GM12891 (cell line): Measurements from ENCODE around the gene HBG2.

Experiments used
- DNase-seq: peaks from one replicate; pipeline ENCODE4 v3.0.0; 2011; ENCODE audit warnings: low spot score; ENCODE audit not compliant: insufficient read length
- FAIRE-seq: peaks from 2 replicates; lab custom pipeline; 2011; peaks lifted over from hg19 to GRCh38; lab: Jason Lieb, UNC
- PAX5 ChIP-seq: IDR thresholded peaks from 2 replicates; pipeline ENCODE4 v1.6.1; 2011; ENCODE audit warnings: low read length, moderate library complexity, mild to moderate bottlenecking; ENCODE audit not compliant: insufficient read depth, severe bottlenecking
- POLR2A ChIP-seq: IDR thresholded peaks from 2 replicates; pipeline ENCODE4 v1.6.1; 2011; ENCODE audit warnings: low read depth, low read length, control low read depth
- POLR2AphosphoS5 ChIP-seq: IDR thresholded peaks from 2 replicates; pipeline ENCODE4 v1.6.1; 2011; ENCODE audit warnings: low read depth, low read length, control low read depth
- POU2F2 ChIP-seq: IDR thresholded peaks from 2 replicates; pipeline ENCODE4 v1.6.1; 2011; ENCODE audit warnings: low read depth, mild to moderate bottlenecking, control low read depth, low read length, moderate library complexity
- SPI1 ChIP-seq: IDR thresholded peaks from 2 replicates; pipeline ENCODE4 v1.6.1; 2011; ENCODE audit warnings: low read depth, low read length, control low read depth
- TAF1 ChIP-seq: IDR thresholded peaks from 2 replicates; pipeline ENCODE4 v1.6.1; 2011; ENCODE audit warnings: low read depth, low read length, control low read depth

HBG2 gene

GRCh38 chr11:5233307-5233706 lies 21.3 kb downstream of the HBG2 start:
- no peak for TF ChIP-seq TAF1
- TF ChIP-seq SPI1: no peak
- TF ChIP-seq POLR2A: no peak
- no peak for TF ChIP-seq PAX5
- TF ChIP-seq POU2F2: no peak
- TF ChIP-seq POLR2AphosphoS5: no peak
- FAIRE-seq (no peak), DNase-seq (no peak)

- FAIRE-seq (no peak), DNase-seq (no peak)
- TF ChIP-seq TAF1: no peak
- no peak for TF ChIP-seq POLR2AphosphoS5
- TF ChIP-seq POU2F2: no peak
- TF ChIP-seq SPI1: no peak
- TF ChIP-seq POLR2A: no peak
- no peak for TF ChIP-seq PAX5
Observed at GRCh38 chr11:5232821-5233220, 21.8 kb downstream of the HBG2 start.

DNA sequence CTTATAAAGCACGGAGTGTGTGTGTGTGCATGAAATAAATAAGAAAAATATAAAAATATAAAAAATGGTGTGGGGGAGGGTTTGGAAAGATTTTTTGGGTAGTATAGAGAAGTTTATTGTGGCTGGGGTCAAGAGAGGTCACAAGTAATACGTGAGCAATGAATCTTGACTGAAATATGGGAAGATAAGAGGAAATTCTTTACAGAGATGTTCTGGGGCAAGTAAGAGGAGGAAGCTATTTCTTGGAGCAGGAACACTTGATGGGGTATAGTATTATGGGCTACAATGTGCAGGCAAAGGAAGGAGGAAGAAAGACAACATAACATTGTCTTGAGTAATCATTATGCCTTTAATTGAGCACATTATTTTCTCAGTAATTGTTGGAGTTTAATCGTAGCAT lies 22.4 kb downstream of the HBG2 start:
- FAIRE-seq (no peak), DNase-seq (no peak)
- no peak for TF ChIP-seq POU2F2
- TF ChIP-seq TAF1: no peak
- TF ChIP-seq POLR2A: no peak
- no peak for TF ChIP-seq POLR2AphosphoS5
- no peak for TF ChIP-seq PAX5
- TF ChIP-seq SPI1: no peak

DNA sequence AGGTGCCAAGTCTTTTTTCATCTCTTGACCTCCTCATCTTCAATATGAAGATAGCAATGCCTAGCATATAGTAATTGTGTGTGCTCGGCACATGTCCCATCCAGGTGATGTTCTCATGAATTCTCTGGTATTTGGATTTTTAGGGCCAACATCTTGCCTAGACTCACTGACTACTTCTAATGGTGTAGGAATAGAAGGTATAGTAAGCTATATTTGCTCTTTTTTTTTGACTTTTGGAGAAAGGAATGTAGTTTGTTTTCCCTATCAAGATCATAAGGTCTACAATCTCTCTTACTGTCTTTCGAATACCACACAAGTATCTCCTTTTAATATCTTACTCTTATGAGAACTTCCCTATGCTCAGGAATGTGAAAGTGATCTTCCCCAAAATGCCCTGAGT lies 23.5 kb downstream of the HBG2 start:
- no peak for FAIRE-seq
- no peak for DNase-seq
- TF ChIP-seq POU2F2 (no peak), SPI1 (no peak), TAF1 (no peak), PAX5 (no peak), POLR2AphosphoS5 (no peak), POLR2A (no peak)

GRCh38 chr11:5230266-5230665 lies 24.3 kb downstream of the HBG2 start:
- FAIRE-seq: no peak
- no peak for DNase-seq
- TF ChIP-seq POU2F2 (no peak), SPI1 (no peak), POLR2A (no peak), PAX5 (no peak), POLR2AphosphoS5 (no peak), TAF1 (no peak)

- no peak for TF ChIP-seq PAX5
- TF ChIP-seq TAF1: no peak
- no peak for TF ChIP-seq POU2F2
- no peak for TF ChIP-seq POLR2AphosphoS5
- no peak for TF ChIP-seq SPI1
- TF ChIP-seq POLR2A: no peak
- FAIRE-seq (no peak), DNase-seq (no peak)
Observed at GRCh38 chr11:5229796-5230195, 24.8 kb downstream of the HBG2 start.

DNA sequence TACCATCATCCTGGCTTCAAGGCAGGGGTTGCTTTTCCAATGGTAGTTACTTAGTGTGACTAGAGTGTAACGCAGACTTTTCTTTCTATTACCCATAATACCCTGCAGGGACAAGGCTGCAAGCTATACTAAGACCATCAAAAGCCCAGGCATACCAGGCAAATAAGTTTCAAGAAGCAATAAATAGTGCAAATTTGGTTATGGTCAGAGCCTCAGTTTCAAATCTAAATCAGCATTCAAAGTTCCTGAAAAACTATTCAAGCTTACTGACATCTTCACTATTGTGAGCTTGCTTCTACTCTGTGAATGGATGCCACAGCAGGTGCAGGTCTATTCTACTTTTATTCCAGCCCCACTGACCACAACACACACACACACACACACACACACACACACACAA lies 25.2 kb downstream of the HBG2 start:
- TF ChIP-seq POU2F2: no peak
- no peak for TF ChIP-seq POLR2A
- TF ChIP-seq POLR2AphosphoS5: no peak
- TF ChIP-seq SPI1: no peak
- no peak for TF ChIP-seq TAF1
- no peak for TF ChIP-seq PAX5
- no peak for FAIRE-seq
- no peak for DNase-seq

DNA sequence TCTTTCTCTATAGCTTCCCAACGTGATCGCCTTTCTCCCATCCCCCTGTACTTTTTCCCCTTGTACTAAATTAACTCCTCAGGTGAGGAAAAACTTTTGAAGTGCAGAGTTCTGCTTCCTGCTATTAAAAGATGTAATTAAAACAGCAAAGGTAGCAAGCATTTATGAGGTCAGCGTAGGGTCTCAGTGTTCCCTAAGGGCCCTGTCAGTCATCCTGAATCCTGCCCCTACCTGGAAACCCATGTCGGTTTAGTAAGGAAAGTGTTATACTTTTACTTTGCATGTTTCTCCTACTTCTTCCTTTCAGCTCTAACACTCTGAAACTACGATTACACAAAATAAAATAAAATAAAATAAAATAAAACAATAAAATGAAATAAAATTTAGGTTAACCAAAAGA lies 26.5 kb downstream of the HBG2 start:
- FAIRE-seq: no peak
- DNase-seq: no peak
- TF ChIP-seq POU2F2: no peak
- TF ChIP-seq TAF1: no peak
- TF ChIP-seq PAX5: no peak
- TF ChIP-seq SPI1: no peak
- TF ChIP-seq POLR2AphosphoS5: no peak
- TF ChIP-seq POLR2A: no peak

DNA sequence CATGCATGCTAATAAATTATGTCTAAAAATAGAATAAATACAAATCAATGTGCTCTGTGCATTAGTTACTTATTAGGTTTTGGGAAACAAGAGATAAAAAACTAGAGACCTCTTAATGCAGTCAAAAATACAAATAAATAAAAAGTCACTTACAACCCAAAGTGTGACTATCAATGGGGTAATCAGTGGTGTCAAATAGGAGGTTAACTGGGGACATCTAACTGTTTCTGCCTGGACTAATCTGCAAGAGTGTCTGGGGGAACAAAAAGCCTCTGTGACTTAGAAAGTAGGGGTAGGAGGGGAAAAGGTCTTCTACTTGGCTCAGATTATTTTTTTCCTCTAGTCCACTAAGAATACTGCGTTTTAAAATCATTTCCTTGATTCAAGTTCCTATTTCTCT lies 26.9 kb downstream of the HBG2 start:
- no peak for FAIRE-seq
- no peak for DNase-seq
- no peak for TF ChIP-seq SPI1
- no peak for TF ChIP-seq PAX5
- no peak for TF ChIP-seq POLR2A
- no peak for TF ChIP-seq POU2F2
- no peak for TF ChIP-seq POLR2AphosphoS5
- TF ChIP-seq TAF1: no peak

DNA sequence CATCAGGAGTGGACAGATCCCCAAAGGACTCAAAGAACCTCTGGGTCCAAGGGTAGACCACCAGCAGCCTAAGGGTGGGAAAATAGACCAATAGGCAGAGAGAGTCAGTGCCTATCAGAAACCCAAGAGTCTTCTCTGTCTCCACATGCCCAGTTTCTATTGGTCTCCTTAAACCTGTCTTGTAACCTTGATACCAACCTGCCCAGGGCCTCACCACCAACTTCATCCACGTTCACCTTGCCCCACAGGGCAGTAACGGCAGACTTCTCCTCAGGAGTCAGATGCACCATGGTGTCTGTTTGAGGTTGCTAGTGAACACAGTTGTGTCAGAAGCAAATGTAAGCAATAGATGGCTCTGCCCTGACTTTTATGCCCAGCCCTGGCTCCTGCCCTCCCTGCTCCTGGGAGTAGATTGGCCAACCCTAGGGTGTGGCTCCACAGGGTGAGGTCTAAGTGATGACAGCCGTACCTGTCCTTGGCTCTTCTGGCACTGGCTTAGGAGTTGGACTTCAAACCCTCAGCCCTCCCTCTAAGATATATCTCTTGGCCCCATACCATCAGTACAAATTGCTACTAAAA lies 27.8 kb downstream of the HBG2 start, which contains the start of gene HBB:
Gene HBB (minus strand): TSS at position 340 of the 579 bp plus-strand sequence. CDS start 50 bp downstream, at position 290.
- DNase-seq: no peak
- no peak for FAIRE-seq
- TF ChIP-seq SPI1 (no peak), PAX5 (no peak), POU2F2 (no peak), POLR2A (no peak), POLR2AphosphoS5 (no peak), TAF1 (no peak)
